22Rv1 (cell line): ENCODE measurements around the gene KCTD20.
"Not testable (repeated sequence)": the region's sequence is repeated elsewhere in the genome, so short reads cannot be mapped to it uniquely, and the experiment has no call there.

Source experiments
- CTCF ChIP-seq: fragments of 450-650 bp; IDR thresholded peaks from 2 replicates; pipeline ENCODE4 v1.5.1; 2017; ENCODE audit warnings: mild to moderate bottlenecking
- ZFX ChIP-seq: fragments of 450-650 bp; IDR thresholded peaks from 2 replicates; pipeline ENCODE4 v1.6.1; 2017; ENCODE audit warnings: antibody characterized with exemption, borderline replicate concordance

GRCh38 chr6:36409718-36410117 lies 33.1 kb upstream of the KCTD20 start:
- not testable (repeated sequence) for TF ChIP-seq CTCF, ZFX
